Esophagus squamous epithelium (tissue), 5 donors: ENCODE measurements around the gene ACMSD. TPM values are rescaled to one million over a fixed set of nuclear protein-coding genes. Genes with fewer than 3 reads are reported as not detected.

Experiments used
- DNase-seq: peaks from one replicate; lab custom pipeline; 2025; lab: John Stamatoyannopoulos, UW
- H3K27ac ChIP-seq, 4 donors: fragments of 200-600 bp; sonication (generic); one replicate each; pipeline ENCODE4 v1.5.1; 2016 to 2019; ENCODE audit warnings: mild to moderate bottlenecking in 1 of 4
- H3K27me3 ChIP-seq, 4 donors: fragments of 200-600 bp; sonication (generic); 1 replicate in 3 of 4; 2 replicates in 1 of 4; pipeline versions ENCODE4 v1.5.1 to v1.6.0; 2017 to 2021; ENCODE audit warnings: antibody characterized with exemption in 1 of 4
- H3K36me3 ChIP-seq, 3 donors: fragments of 200-600 bp; sonication (generic); one replicate each; pipeline ENCODE4 v1.5.1; 2016 to 2019
- H3K4me1 ChIP-seq, 3 donors: fragments of 200-600 bp; sonication (generic); one replicate each; pipeline ENCODE4 v1.5.1; 2017 to 2019
- H3K4me3 ChIP-seq, 4 donors: fragments of 200-600 bp; sonication (generic); 1 replicate in 3 of 4; 2 replicates in 1 of 4; pipeline ENCODE4 v1.5.1; 2016 to 2019; ENCODE audit warnings: mild to moderate bottlenecking in 2 of 4, moderate library complexity in 1 of 4
- H3K9me3 ChIP-seq, 3 donors: fragments of 200-600 bp; sonication (generic); one replicate each; pipeline ENCODE4 v1.5.1; 2016 to 2019
- POLR2A ChIP-seq, 4 donors: fragments of 450-650 bp; IDR thresholded peaks; one replicate each; pipeline ENCODE4 v1.6.1; 2017; ENCODE audit warnings: antibody characterized with exemption in 4 of 4, mild to moderate bottlenecking in 4 of 4, moderate library complexity in 3 of 4
- WGBS, 2 donors: methylation state at CpG; one replicate each; pipeline ENCODE4 v1.1.5; 2018; 5-methylcytosine and 5-hydroxymethylcytosine counted together
- intact Hi-C: fragments of 100-400 bp; cut with DNase I; formaldehyde crosslinking; loops from one replicate; pipeline ENCODE4 v1.15.0; 2022
- total RNA-seq, 4 donors: library from RNA; depleted of rRNA; stranded (reverse); fragments of >200 nt; gene quantifications; one replicate each; pipeline ENCODE4 v1.1.0, GENCODE V29; 2016
- TF ChIP-seq, protein P1 (sequence below), 6 experiments: fragments of 450-650 bp in 4 of 6; fragments of 200-600 bp in 2 of 6; sonication (generic) in 2 of 6; IDR thresholded peaks; one replicate each; pipeline ENCODE4 v1.5.1; 2016 to 2019; ENCODE audit warnings: antibody characterized with exemption in 6 of 6, mild to moderate bottlenecking in 4 of 6, moderate library complexity in 4 of 6
- donor health status: DM: yes; HTN: yes; CAD: no.

ACMSD gene
- total RNA-seq, 4 donors from 2014 or later, result not detected

DNA sequence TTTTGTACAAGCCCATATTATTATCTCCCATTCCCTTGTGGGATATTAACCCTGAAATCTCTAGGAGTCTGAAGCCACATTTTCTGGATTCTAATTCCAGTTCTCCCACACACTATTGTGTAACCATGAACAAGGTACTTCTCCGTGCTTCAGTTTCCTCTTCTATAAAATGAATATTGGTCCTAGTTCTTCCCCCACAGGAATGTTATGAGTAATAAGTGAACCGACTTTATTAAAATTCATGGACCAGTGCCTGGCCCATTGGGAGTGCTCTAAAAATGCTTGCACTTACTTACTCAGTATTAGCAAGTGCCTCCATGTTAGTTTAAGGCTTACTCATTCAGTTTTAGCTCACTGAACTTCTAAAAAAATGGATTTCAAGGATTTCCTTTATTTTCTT is 1.4 kb upstream of the ACMSD start:
- Histone ChIP-seq H3K4me3 (no peak overlapping the region), H3K9me3 (peaks cover 0 to 6% (median 0%) of the 10 kb centered on the region in 3 donors), H3K36me3 (no peaks in the 10 kb centered on the region), H3K27ac (no peak overlapping the region), H3K4me1 (no peaks in the 10 kb centered on the region), H3K27me3 (no peaks in the 10 kb centered on the region)
- TF ChIP-seq, protein P1, sequence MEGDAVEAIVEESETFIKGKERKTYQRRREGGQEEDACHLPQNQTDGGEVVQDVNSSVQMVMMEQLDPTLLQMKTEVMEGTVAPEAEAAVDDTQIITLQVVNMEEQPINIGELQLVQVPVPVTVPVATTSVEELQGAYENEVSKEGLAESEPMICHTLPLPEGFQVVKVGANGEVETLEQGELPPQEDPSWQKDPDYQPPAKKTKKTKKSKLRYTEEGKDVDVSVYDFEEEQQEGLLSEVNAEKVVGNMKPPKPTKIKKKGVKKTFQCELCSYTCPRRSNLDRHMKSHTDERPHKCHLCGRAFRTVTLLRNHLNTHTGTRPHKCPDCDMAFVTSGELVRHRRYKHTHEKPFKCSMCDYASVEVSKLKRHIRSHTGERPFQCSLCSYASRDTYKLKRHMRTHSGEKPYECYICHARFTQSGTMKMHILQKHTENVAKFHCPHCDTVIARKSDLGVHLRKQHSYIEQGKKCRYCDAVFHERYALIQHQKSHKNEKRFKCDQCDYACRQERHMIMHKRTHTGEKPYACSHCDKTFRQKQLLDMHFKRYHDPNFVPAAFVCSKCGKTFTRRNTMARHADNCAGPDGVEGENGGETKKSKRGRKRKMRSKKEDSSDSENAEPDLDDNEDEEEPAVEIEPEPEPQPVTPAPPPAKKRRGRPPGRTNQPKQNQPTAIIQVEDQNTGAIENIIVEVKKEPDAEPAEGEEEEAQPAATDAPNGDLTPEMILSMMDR (IDR thresholded peaks at IDR 0.05), result no peak
- TF ChIP-seq POLR2A (IDR thresholded peaks at IDR 0.05), result no peak
- 22 to 31% methylated on average over 2 of the region's 2 CpGs for WGBS, 2 donors
- intact Hi-C loops, result no loop called here
- DNase-seq, result no peak

DNA sequence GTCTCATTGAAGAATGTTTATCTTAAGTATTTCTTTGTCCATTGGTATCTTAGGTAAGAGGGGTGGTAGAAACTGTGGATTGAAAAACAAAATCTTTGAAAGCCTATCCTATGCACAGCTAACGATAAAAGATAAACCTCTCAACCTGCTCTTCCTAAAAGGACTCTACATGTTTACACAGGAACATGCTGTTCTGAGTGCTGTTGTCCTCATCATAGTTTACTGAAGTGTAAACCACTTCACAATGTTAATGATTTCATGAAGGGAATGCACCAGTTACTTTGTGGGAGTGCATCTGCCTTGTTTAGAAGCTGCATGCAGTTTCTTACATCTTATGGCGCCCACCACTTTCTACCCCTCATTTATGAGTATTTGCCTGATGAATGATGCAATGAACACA is 1.2 kb downstream of the ACMSD start:
- WGBS, 2 donors, result 58 to 68% methylated on average over 2 of the region's 2 CpGs
- no peaks in the 10 kb centered on the region for H3K36me3 ChIP-seq
- no peak for TF ChIP-seq POLR2A (IDR thresholded peaks at IDR 0.05)
- TF ChIP-seq, protein P1 (IDR thresholded peaks at IDR 0.05), result no peak
- no peaks in the 10 kb centered on the region for H3K27me3 ChIP-seq
- peaks cover 0 to 6% (median 0%) of the 10 kb centered on the region in 3 donors for H3K9me3 ChIP-seq
- H3K4me3 ChIP-seq, result no peak overlapping the region
- no peaks in the 10 kb centered on the region for H3K4me1 ChIP-seq
- H3K27ac ChIP-seq, result no peak overlapping the region
- intact Hi-C loops, result no loop called here
- DNase-seq, result no peak

DNA sequence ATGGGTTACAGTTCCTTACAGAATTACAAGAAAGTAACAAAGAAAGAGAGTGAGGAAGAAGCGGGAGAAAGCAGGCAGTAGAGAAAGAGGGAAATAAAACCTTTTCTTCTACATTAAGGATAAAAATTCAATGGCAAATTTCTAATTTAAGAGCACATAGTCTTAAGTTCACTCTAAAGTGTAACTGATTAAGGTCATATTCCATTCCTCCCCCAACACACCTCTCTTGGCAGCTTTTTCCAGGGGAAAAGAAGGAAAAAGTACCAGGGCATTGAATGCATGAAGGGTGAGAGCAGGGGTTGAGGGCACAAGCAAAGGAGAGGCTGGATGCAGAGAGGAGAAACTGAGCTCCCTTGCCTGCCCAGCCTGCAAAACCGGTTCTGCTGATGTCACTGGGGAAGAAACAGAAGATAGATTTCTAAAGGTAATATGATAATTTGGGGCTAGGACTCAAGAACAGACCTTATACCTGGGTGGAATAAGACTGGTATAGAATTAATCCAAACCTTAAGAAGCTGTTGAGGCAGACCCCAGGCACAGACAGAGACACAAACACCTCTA is 4.6 kb downstream of the ACMSD start:
- no peak for TF ChIP-seq POLR2A (IDR thresholded peaks at IDR 0.05)
- TF ChIP-seq, protein P1 (IDR thresholded peaks at IDR 0.05), result no peak
- intact Hi-C loops, result no loop called here

DNA sequence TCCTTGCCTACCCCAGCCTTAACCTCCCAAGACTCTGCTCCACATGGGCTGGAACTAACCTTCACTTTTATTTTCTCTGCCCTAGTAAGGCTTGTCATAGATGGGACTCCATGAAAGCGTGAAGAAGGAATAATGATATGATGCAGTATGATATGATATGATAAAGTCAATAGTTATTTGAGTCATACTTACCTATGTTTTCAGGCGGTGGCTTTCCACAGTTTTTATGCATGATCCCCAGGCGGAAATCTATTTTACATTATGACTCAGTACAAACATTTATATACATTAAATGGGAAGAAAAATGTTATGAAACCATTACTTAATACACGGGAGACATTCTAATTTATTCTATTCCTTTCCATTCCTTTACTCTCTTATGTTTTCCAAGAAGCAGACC is 5.6 kb downstream of the ACMSD start:
- Histone ChIP-seq H3K27ac (no peak overlapping the region), H3K9me3 (no peaks in the 10 kb centered on the region), H3K36me3 (no peaks in the 10 kb centered on the region), H3K4me3 (no peak overlapping the region), H3K27me3 (no peaks in the 10 kb centered on the region), H3K4me1 (no peaks in the 10 kb centered on the region)
- intact Hi-C loops, result no loop called here
- no peak for TF ChIP-seq POLR2A (IDR thresholded peaks at IDR 0.05)
- TF ChIP-seq, protein P1 (IDR thresholded peaks at IDR 0.05), result no peak
- no peak for DNase-seq
- 61 to 76% methylated on average over 4 of the region's 4 CpGs for WGBS, 2 donors

More for the DNA sequence above, 4.6 kb downstream of the ACMSD start:
- Histone ChIP-seq H3K27ac (no peak overlapping the region), H3K27me3 (no peaks in the 10 kb centered on the region), H3K4me3 (no peak overlapping the region), H3K9me3 (no peaks in the 10 kb centered on the region), H3K36me3 (no peaks in the 10 kb centered on the region), H3K4me1 (no peaks in the 10 kb centered on the region)
- no peak for DNase-seq
- 47 to 71% methylated on average over 2 of the region's 2 CpGs for WGBS, 2 donors

DNA sequence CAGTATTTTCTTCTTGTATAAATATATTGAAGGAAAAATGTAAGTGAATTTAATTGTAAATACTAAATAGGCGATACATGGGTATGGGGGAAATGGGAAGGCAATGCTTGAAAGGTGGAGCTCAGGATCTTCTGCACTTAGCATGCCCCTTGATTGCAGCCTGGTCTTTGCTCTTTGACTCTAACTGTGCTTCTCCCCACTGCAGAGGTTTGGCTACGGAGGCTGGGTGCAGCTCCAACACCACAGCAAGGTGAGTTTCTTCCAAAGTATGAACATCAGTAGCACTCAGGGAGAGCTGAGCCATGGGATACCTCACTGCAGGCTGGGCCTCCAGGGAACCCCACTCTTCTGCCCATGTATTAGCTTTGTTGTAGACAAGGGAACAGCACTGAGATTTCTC is 6.6 kb downstream of the ACMSD start:
- no peaks in the 10 kb centered on the region for H3K36me3 ChIP-seq
- H3K9me3 ChIP-seq, result no peaks in the 10 kb centered on the region
- DNase-seq, result no peak
- TF ChIP-seq, protein P1 (IDR thresholded peaks at IDR 0.05), result no peak
- TF ChIP-seq POLR2A (IDR thresholded peaks at IDR 0.05), result no peak
- no peak overlapping the region for H3K4me3 ChIP-seq
- intact Hi-C loops, result no loop called here
- no peaks in the 10 kb centered on the region for H3K27me3 ChIP-seq
- H3K27ac ChIP-seq, result no peak overlapping the region
- no peaks in the 10 kb centered on the region for H3K4me1 ChIP-seq
- WGBS, 2 donors, result 87 to 93% methylated on average over 2 of the region's 2 CpGs
